Right atrium auricular region (tissue), 2 donors: ENCODE data around the gene EPHA7. TPM values are rescaled to one million over a fixed set of nuclear protein-coding genes. Genes with fewer than 3 reads are reported as not detected.

Source experiments
- DNase-seq: peaks from one replicate; pipeline ENCODE4 v3.0.0-alpha.2; 2019; ENCODE audit warnings: low spot score
- H3K27ac ChIP-seq, 2 donors: fragments of 200-600 bp; sonication (generic); 1 replicate in 1 of 2; 2 replicates in 1 of 2; pipeline ENCODE4 v1.5.1; 2016 to 2019
- H3K27me3 ChIP-seq, 2 donors: fragments of 200-600 bp; sonication (generic); one replicate each; pipeline versions ENCODE4 v1.5.1 to v1.6.0; 2017 to 2019
- H3K36me3 ChIP-seq: fragments of 200-600 bp; sonication (generic); one replicate; pipeline ENCODE4 v1.5.1; 2016
- H3K4me1 ChIP-seq, 2 donors: fragments of 200-600 bp; sonication (generic); one replicate each; pipeline versions ENCODE4 v1.5.1 to v1.6.0; 2017 to 2019
- H3K4me3 ChIP-seq, 2 donors: fragments of 200-600 bp; sonication (generic); 1 replicate in 1 of 2; 2 replicates in 1 of 2; pipeline ENCODE4 v1.5.1; 2017 to 2019; ENCODE audit warnings: mild to moderate bottlenecking in 1 of 2, moderate library complexity in 1 of 2
- H3K9me3 ChIP-seq, 2 donors: fragments of 200-600 bp; sonication (generic); one replicate each; pipeline ENCODE4 v1.5.1; 2019
- total RNA-seq, 2 donors: library from RNA; depleted of rRNA; stranded (reverse); fragments of >200 nt; gene quantifications; one replicate each; pipeline ENCODE4 v1.1.0, GENCODE V29; 2016
- TF ChIP-seq, protein P1 (sequence below), 2 donors: fragments of 200-600 bp; sonication (generic); IDR thresholded peaks; one replicate each; pipeline ENCODE4 v1.5.1; 2019; ENCODE audit warnings: antibody characterized with exemption in 2 of 2

The EPHA7 gene
- total RNA-seq, 2 donors from 2014 or later: 8.4 to 8.8 TPM

- Histone ChIP-seq H3K9me3 (no peaks in the 10 kb centered on the region), H3K27me3 (no peaks in the 10 kb centered on the region), H3K36me3 (no peaks in the 10 kb centered on the region), H3K4me1 (no peaks in the 10 kb centered on the region), H3K27ac (peak overlapping the region; percentile 70 to 79), H3K4me3 (no peak overlapping the region)
- DNase-seq: no peak
- TF ChIP-seq, protein P1, sequence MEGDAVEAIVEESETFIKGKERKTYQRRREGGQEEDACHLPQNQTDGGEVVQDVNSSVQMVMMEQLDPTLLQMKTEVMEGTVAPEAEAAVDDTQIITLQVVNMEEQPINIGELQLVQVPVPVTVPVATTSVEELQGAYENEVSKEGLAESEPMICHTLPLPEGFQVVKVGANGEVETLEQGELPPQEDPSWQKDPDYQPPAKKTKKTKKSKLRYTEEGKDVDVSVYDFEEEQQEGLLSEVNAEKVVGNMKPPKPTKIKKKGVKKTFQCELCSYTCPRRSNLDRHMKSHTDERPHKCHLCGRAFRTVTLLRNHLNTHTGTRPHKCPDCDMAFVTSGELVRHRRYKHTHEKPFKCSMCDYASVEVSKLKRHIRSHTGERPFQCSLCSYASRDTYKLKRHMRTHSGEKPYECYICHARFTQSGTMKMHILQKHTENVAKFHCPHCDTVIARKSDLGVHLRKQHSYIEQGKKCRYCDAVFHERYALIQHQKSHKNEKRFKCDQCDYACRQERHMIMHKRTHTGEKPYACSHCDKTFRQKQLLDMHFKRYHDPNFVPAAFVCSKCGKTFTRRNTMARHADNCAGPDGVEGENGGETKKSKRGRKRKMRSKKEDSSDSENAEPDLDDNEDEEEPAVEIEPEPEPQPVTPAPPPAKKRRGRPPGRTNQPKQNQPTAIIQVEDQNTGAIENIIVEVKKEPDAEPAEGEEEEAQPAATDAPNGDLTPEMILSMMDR (IDR thresholded peaks at IDR 0.05): no peak
Measured at GRCh38 chr6:93222071-93222851, 197.1 kb downstream of the EPHA7 start.

DNA sequence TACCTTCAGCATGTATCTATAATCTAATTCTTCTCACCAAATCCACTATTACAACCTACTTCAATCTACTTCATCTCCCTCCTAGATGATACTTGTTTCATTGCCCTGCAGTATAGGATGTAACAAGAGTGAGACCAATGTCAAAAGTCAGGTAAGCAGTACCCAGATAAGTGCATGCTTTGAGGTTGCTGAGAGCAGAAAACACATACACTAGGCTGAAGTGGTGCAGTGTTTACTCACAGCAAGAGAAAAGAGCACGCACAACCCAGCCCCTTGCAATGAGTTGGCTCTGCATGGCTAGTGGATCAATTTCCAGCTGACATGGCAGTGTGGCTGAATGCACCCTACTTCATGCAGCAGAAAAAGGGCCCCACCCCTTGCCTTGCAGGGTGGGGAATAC lies 199.9 kb downstream of the EPHA7 start:
- Histone ChIP-seq H3K4me3 (no peak overlapping the region), H3K4me1 (no peaks in the 10 kb centered on the region), H3K27ac (no peak overlapping the region), H3K36me3 (no peaks in the 10 kb centered on the region), H3K27me3 (no peaks in the 10 kb centered on the region), H3K9me3 (no peaks in the 10 kb centered on the region)
- TF ChIP-seq, protein P1 (IDR thresholded peaks at IDR 0.05): no peak
- no peak for DNase-seq

DNA sequence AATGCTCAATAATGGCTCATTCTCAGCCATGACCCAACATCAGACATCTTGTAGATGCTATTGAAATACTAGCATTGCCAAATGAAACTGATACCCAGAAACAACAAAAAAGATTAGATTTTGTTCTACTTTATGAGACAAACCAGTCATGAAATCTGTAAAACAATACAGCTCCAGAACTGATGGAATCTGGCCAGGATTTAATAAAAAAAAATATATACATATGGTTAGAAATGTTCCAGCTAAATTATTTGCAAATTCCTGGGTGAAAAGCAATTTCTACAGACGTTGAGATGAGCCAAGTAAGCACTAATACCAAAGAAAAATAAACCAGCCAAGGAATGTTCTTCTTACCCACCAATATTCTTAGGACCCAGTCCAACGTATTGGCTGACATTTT lies 201.3 kb downstream of the EPHA7 start:
- TF ChIP-seq, protein P1 (IDR thresholded peaks at IDR 0.05): no peak
- no peak for DNase-seq
- no peaks in the 10 kb centered on the region for H3K4me1 ChIP-seq
- no peaks in the 10 kb centered on the region for H3K9me3 ChIP-seq
- H3K36me3 ChIP-seq: no peaks in the 10 kb centered on the region
- no peak overlapping the region for H3K27ac ChIP-seq
- H3K27me3 ChIP-seq: no peaks in the 10 kb centered on the region
- no peak overlapping the region for H3K4me3 ChIP-seq

GRCh38 chr6:93213028-93213427 lies 206.3 kb downstream of the EPHA7 start:
- no peaks in the 10 kb centered on the region for H3K36me3 ChIP-seq
- no peak for DNase-seq
- no peaks in the 10 kb centered on the region for H3K4me1 ChIP-seq
- no peak overlapping the region for H3K27ac ChIP-seq
- H3K4me3 ChIP-seq: no peak overlapping the region
- H3K9me3 ChIP-seq: no peaks in the 10 kb centered on the region
- H3K27me3 ChIP-seq: no peaks in the 10 kb centered on the region
- TF ChIP-seq, protein P1 (IDR thresholded peaks at IDR 0.05): no peak

- no peak overlapping the region for H3K4me3 ChIP-seq
- H3K4me1 ChIP-seq: no peaks in the 10 kb centered on the region
- H3K27me3 ChIP-seq: no peaks in the 10 kb centered on the region
- no peaks in the 10 kb centered on the region for H3K9me3 ChIP-seq
- no peak overlapping the region for H3K27ac ChIP-seq
- H3K36me3 ChIP-seq: no peaks in the 10 kb centered on the region
- DNase-seq: no peak
- TF ChIP-seq, protein P1 (IDR thresholded peaks at IDR 0.05): no peak
Measured at GRCh38 chr6:93210908-93211307, 208.5 kb downstream of the EPHA7 start.

DNA sequence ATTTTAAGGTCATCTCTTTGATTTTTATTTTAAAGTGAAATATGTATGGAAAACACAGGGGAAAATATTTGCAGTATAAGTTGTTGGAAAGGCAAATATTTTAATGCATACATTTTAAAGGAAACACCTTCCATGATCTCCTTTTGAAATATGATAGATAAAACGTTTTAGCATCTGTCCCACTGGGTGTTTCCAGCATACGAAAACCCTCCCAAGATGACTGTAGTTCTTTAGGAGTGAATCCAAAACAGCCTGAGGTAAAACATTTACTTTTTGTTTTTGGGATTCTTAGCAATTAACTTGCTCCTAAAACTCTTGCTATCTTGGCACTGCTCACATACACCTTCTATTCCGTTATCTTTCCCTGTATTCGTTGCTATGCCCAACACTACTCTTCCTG lies 210.0 kb downstream of the EPHA7 start:
- no peaks in the 10 kb centered on the region for H3K36me3 ChIP-seq
- H3K27me3 ChIP-seq: no peaks in the 10 kb centered on the region
- H3K9me3 ChIP-seq: no peaks in the 10 kb centered on the region
- no peak overlapping the region for H3K27ac ChIP-seq
- no peak overlapping the region for H3K4me3 ChIP-seq
- TF ChIP-seq, protein P1 (IDR thresholded peaks at IDR 0.05): no peak
- DNase-seq: no peak
- no peaks in the 10 kb centered on the region for H3K4me1 ChIP-seq
